Subcutaneous abdominal adipose tissue (tissue), 5 donors: ENCODE results near the gene CDC14A.

Experiments
- H3K27ac ChIP-seq: one replicate; pipeline ENCODE4 v1.7.0; 2013; ENCODE audit warnings: low read depth, mild to moderate bottlenecking, inconsistent platforms, low read length, moderate library complexity
- H3K27me3 ChIP-seq, 5 donors: one replicate each; pipeline ENCODE4 v1.7.0; 2013; ENCODE audit warnings: low read length in 5 of 5, inconsistent platforms in 1 of 5; ENCODE audit not compliant: control insufficient read depth in 5 of 5, insufficient read depth in 4 of 5
- H3K36me3 ChIP-seq, 5 donors: one replicate each; pipeline ENCODE4 v1.7.0; 2013; ENCODE audit warnings: low read length in 5 of 5; ENCODE audit not compliant: control insufficient read depth in 5 of 5, insufficient read depth in 5 of 5
- H3K4me1 ChIP-seq, 5 donors: one replicate each; pipeline ENCODE4 v1.7.0; 2013; ENCODE audit warnings: low read length in 5 of 5, mild to moderate bottlenecking in 3 of 5, moderate library complexity in 1 of 5; ENCODE audit not compliant: control insufficient read depth in 5 of 5, insufficient read depth in 5 of 5
- H3K4me3 ChIP-seq, 5 donors: one replicate each; pipeline ENCODE4 v1.7.0; 2013; ENCODE audit warnings: low read length in 5 of 5, low read depth in 1 of 5
- H3K9ac ChIP-seq, 5 donors: one replicate each; pipeline ENCODE4 v1.7.0; 2013; ENCODE audit warnings: low read length in 5 of 5, mild to moderate bottlenecking in 4 of 5, moderate library complexity in 3 of 5
- H3K9me3 ChIP-seq, 5 donors: one replicate each; pipeline ENCODE4 v1.7.0; 2013; ENCODE audit warnings: low read length in 5 of 5; ENCODE audit not compliant: control insufficient read depth in 5 of 5
- donor health status: healthy.
- donor health status: healthy.
- donor health status: healthy.
- donor health status: healthy.
- donor health status: healthy.

Gene CDC14A

DNA sequence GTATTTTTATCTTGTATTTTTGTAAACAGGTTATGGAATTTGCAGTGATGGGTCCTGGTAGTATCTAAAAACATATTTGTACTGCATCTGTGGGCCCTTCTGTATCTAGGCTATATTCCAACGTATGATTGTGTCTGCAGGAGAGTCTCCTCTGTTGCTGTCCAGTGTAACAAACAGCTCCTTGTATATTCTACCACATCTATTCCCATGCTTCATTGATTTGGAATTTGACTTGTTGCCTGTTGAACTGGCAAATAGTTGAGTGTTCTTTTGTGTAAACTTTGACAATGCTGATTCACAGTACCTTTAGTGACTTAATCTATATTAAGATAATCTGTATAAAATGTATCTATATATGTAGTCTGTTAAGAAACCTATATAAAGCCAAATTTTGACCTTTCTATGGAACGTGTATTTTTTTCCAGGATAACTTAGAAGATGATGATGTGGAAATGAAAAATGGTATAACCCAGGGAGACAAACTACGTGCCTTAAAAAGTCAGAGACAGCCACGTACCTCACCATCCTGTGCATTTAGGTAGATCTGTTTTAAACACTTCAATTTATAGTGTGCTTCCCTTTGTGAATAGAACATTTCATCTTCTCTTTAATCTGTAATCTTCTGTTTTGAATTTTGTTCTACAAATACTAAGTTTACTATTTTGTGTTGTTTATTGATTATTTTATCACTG, 142.2 kb downstream of the CDC14A start:
- Histone ChIP-seq H3K4me3 (no peak overlapping the region), H3K4me1 (no peaks in the 10 kb centered on the region), H3K9me3 (no peaks in the 10 kb centered on the region), H3K36me3 (peaks cover 7 to 30% (median 25%) of the 10 kb centered on the region in 5 donors), H3K9ac (no peak overlapping the region), H3K27ac (no peak overlapping the region), H3K27me3 (no peaks in the 10 kb centered on the region)

DNA sequence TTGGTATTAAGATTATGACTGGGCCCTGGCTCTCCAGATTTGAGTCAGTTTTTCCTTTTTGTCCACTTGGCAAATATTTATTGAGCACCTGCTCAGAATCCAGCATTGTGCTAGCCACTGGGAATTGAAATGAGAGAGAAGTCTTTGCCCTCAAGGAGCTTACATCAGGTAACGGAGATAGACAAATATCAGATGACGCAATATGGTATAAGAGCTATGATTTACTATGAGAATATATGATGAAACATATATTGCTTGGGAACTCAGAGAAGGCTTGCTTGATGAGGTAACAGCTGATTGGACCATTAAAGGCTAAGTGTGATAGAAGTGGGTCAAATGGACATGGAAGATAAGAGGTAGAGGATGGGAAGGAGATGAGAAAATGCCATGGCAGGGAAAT, 144.6 kb downstream of the CDC14A start:
- Histone ChIP-seq H3K4me1 (no peaks in the 10 kb centered on the region), H3K27me3 (no peaks in the 10 kb centered on the region), H3K9ac (no peak overlapping the region), H3K36me3 (peaks cover 7 to 38% (median 36%) of the 10 kb centered on the region in 5 donors), H3K9me3 (no peaks in the 10 kb centered on the region), H3K27ac (no peak overlapping the region), H3K4me3 (no peak overlapping the region)

DNA sequence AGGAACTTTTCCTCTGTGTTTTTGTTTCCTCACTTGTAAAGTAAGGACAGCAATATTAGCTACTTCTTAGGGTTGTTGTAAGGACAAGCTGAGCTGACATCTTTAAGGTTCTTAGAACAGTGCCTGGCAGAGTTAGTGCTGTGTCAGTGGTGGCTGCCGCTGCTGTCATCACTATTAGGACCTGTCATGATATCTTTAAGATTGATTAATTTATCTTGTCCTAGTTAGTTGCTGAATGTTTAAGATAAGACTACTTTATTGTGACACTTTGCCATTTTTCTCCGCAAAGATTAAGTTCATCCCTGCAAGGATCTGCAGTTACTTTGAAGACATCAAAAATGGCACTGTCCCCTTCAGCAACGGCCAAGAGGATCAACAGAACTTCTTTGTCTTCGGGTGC, 145.5 kb downstream of the CDC14A start:
- Histone ChIP-seq H3K4me1 (no peaks in the 10 kb centered on the region), H3K9me3 (no peaks in the 10 kb centered on the region), H3K36me3 (peaks cover 7 to 43% (median 36%) of the 10 kb centered on the region in 5 donors), H3K9ac (no peak overlapping the region), H3K27ac (no peak overlapping the region), H3K4me3 (no peak overlapping the region), H3K27me3 (no peaks in the 10 kb centered on the region)

DNA sequence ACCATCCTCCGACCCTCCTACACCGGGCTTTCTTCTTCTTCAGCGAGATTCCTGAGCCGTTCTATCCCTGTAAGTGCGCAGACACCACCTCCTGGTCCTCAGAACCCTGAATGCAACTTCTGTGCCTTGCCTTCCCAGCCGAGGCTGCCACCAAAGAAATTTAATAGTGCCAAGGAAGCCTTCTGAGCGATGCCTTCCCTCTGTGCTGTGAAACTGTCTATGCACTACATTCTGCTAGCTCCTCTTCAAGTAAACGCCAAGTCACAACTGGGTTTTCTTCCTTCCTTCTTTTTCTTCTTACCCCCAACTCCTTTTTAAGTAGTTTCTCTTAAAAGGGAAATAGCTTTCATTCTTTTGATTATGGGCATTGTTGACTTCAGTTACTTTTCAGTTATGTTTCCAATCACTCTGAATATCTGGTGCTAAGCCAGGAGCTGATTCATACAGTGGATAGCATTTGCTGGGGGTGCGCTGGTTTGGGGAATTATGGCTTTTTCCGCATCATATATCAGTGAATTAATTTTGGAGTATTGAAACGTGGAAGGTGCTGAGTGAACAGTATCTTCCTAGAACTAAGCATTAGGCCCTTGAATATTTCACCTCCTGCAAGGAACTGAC, 147.0 kb downstream of the CDC14A start:
- Histone ChIP-seq H3K27me3 (no peaks in the 10 kb centered on the region), H3K36me3 (peaks cover 6 to 43% (median 38%) of the 10 kb centered on the region in 5 donors), H3K9me3 (no peaks in the 10 kb centered on the region), H3K9ac (no peak overlapping the region), H3K4me1 (no peaks in the 10 kb centered on the region), H3K27ac (no peak overlapping the region), H3K4me3 (no peak overlapping the region)

- H3K9me3 ChIP-seq = no peaks in the 10 kb centered on the region
- peaks cover 3 to 41% (median 37%) of the 10 kb centered on the region in 5 donors for H3K36me3 ChIP-seq
- H3K4me1 ChIP-seq = no peaks in the 10 kb centered on the region
- no peak overlapping the region for H3K9ac ChIP-seq
- no peak overlapping the region for H3K4me3 ChIP-seq
- H3K27me3 ChIP-seq = no peaks in the 10 kb centered on the region
- no peak overlapping the region for H3K27ac ChIP-seq
Measured at GRCh38 chr1:100502052-100502792, 149.9 kb downstream of the CDC14A start.

- no peak overlapping the region for H3K27ac ChIP-seq
- H3K4me3 ChIP-seq = no peak overlapping the region
- peaks cover 0 to 15% (median 9%) of the 10 kb centered on the region in 5 donors for H3K36me3 ChIP-seq
- peaks cover 0 to 9% (median 0%) of the 10 kb centered on the region in 5 donors for H3K4me1 ChIP-seq
- H3K9ac ChIP-seq = no peak overlapping the region
- H3K27me3 ChIP-seq = no peaks in the 10 kb centered on the region
- H3K9me3 ChIP-seq = no peaks in the 10 kb centered on the region
Measured at GRCh38 chr1:100506217-100506616, 153.9 kb downstream of the CDC14A start.

DNA sequence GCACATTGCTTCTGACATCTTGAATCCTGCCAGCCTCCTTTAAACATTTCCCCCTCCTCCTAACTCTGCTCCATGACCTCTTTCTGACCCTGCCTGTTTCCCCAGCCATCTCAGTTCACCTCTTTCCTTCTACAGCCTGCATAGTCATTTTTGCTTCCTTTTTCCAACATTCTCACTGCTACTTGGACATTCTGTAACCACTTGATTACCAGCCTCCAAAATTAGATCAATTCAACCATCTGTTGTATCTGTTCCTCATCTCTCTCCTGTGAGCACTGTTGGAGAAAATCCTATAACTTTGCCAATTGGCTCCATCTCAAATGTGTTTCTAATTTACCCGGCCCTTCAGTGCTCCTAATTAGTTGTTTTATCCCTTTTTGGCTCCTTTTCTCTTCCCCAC, 158.1 kb downstream of the CDC14A start:
- Histone ChIP-seq H3K4me3 (no peak overlapping the region), H3K36me3 (peaks cover 6 to 15% (median 12%) of the 10 kb centered on the region in 5 donors), H3K9ac (no peak overlapping the region), H3K4me1 (peaks cover 0 to 9% (median 0%) of the 10 kb centered on the region in 5 donors), H3K27ac (no peak overlapping the region), H3K27me3 (no peaks in the 10 kb centered on the region), H3K9me3 (no peaks in the 10 kb centered on the region)

GRCh38 chr1:100511058-100511457, 158.8 kb downstream of the CDC14A start:
- H3K9ac ChIP-seq = no peak overlapping the region
- H3K27me3 ChIP-seq = no peaks in the 10 kb centered on the region
- H3K36me3 ChIP-seq = peaks cover 6 to 14% (median 11%) of the 10 kb centered on the region in 5 donors
- no peak overlapping the region for H3K27ac ChIP-seq
- no peaks in the 10 kb centered on the region for H3K9me3 ChIP-seq
- no peak overlapping the region for H3K4me3 ChIP-seq
- peaks cover 0 to 9% (median 0%) of the 10 kb centered on the region in 5 donors for H3K4me1 ChIP-seq

DNA sequence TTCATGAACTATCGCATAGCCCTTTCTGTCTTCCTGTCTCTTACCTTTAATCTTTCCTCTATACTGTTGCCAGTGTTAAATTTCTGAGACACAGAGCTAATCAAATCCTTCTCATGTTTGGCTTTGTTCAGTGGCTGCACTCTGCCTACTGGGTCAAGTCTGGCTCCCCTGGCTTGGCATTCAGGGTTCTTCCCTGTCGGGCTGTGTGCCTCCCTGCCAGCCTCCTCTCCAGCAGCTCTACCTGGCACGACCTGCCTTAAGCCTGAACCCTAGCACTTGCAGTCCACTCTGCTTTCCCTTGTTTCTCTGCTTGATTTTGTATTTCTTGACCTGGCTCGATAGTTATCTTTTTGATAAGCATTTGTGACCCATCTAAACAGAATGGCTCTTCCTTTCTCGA, 159.5 kb downstream of the CDC14A start:
- H3K27me3 ChIP-seq = no peaks in the 10 kb centered on the region
- peaks cover 9 to 14% (median 11%) of the 10 kb centered on the region in 5 donors for H3K36me3 ChIP-seq
- H3K4me1 ChIP-seq = peaks cover 0 to 9% (median 0%) of the 10 kb centered on the region in 5 donors
- H3K9me3 ChIP-seq = no peaks in the 10 kb centered on the region
- H3K27ac ChIP-seq = no peak overlapping the region
- no peak overlapping the region for H3K4me3 ChIP-seq
- no peak overlapping the region for H3K9ac ChIP-seq

DNA sequence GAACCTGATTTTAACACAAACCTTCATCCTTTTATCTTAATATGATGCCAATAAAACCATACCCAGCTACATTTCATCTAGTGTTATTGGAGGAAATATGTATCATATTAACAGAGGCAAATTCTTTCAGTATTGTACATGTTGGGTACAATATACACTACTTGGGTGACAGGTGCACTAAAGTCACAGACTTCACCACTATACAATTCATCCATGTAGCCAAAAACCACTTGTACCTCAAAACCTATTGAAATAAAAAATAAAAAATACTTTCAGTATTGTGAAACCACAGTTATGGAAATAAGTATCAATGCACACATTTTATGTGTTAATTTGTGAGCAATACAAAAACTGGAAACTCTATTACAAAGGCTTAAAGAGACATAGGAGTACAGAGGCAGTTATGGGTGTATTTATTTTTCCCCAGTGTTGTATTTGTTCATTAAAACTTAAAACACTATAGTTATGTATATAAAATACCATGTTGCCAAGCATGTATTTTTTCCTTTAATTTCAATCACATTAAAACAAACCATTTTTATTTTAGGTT, 160.6 kb downstream of the CDC14A start:
- Histone ChIP-seq H3K9me3 (no peaks in the 10 kb centered on the region), H3K27me3 (no peaks in the 10 kb centered on the region), H3K4me1 (peaks cover 0 to 9% (median 0%) of the 10 kb centered on the region in 5 donors), H3K36me3 (peaks cover 9 to 12% (median 11%) of the 10 kb centered on the region in 5 donors), H3K27ac (no peak overlapping the region), H3K4me3 (no peak overlapping the region), H3K9ac (no peak overlapping the region)
